ENCODE measurements around the gene HADH. TPM values are rescaled to one million over a fixed set of nuclear protein-coding genes. Genes with fewer than 3 reads are reported as not detected.

The HADH gene
- total and polyA plus RNA-seq, 9 donors: 45.4 to 117 (median 62.5) TPM

GRCh38 chr4:107972605-107973004, 17.1 kb upstream of the HADH start:
- H3K27ac ChIP-seq: no peak overlapping the region
- intact Hi-C loops (cut with DNase I): no loop called here
- no peaks in the 10 kb centered on the region for H3K27me3 ChIP-seq
- H3K9me3 ChIP-seq: no peaks in the 10 kb centered on the region
- H3K4me3 ChIP-seq: no peak overlapping the region
- no peaks in the 10 kb centered on the region for H3K4me1 ChIP-seq (ENCODE audit: insufficient read depth)
- H3K36me3 ChIP-seq: no peaks in the 10 kb centered on the region
- TF ChIP-seq POLR2A (IDR thresholded peaks at IDR 0.05): no peak
- TF ChIP-seq EP300 (IDR thresholded peaks at IDR 0.05): no peak
- TF ChIP-seq, protein P1, sequence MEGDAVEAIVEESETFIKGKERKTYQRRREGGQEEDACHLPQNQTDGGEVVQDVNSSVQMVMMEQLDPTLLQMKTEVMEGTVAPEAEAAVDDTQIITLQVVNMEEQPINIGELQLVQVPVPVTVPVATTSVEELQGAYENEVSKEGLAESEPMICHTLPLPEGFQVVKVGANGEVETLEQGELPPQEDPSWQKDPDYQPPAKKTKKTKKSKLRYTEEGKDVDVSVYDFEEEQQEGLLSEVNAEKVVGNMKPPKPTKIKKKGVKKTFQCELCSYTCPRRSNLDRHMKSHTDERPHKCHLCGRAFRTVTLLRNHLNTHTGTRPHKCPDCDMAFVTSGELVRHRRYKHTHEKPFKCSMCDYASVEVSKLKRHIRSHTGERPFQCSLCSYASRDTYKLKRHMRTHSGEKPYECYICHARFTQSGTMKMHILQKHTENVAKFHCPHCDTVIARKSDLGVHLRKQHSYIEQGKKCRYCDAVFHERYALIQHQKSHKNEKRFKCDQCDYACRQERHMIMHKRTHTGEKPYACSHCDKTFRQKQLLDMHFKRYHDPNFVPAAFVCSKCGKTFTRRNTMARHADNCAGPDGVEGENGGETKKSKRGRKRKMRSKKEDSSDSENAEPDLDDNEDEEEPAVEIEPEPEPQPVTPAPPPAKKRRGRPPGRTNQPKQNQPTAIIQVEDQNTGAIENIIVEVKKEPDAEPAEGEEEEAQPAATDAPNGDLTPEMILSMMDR (IDR thresholded peaks at IDR 0.05): no peak
- no peak for DNase-seq

GRCh38 chr4:107974523-107974922, 15.2 kb upstream of the HADH start:
- H3K4me3 ChIP-seq: no peak overlapping the region
- 87 to 89% (median 88%) methylated on average over 3 of the region's 3 CpGs for WGBS, 3 donors
- H3K27ac ChIP-seq: no peak overlapping the region
- no peaks in the 10 kb centered on the region for H3K27me3 ChIP-seq
- no peaks in the 10 kb centered on the region for H3K36me3 ChIP-seq
- no peak for TF ChIP-seq POLR2A (IDR thresholded peaks at IDR 0.05)
- TF ChIP-seq, protein P1 (IDR thresholded peaks at IDR 0.05): no peak
- intact Hi-C loops (cut with DNase I): no loop called here
- no peaks in the 10 kb centered on the region for H3K4me1 ChIP-seq (ENCODE audit: insufficient read depth)
- H3K9me3 ChIP-seq: no peaks in the 10 kb centered on the region
- no peak for DNase-seq

DNA sequence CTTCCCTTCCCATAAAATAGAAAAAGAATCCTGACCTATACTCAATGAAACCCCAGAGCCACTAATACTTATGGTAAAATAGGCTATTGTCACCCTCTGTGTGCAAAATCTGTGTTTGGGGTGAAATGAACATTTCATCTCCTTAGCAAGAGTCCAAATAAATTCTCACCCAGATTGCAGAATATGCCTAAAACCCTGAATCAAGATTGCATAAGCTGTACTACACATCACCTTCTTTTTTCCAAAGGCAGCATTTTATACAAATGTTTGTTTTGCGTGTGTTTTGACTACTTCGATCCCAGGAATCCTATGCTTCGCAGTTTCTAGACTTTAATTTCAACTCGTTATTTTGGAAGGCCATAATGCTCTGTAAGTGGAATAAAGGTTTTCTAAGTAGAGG, 12.2 kb upstream of the HADH start:
- no peaks in the 10 kb centered on the region for H3K36me3 ChIP-seq
- TF ChIP-seq, protein P1 (IDR thresholded peaks at IDR 0.05): no peak
- TF ChIP-seq POLR2A (IDR thresholded peaks at IDR 0.05) (no peak), EP300 (IDR thresholded peaks at IDR 0.05) (no peak)
- H3K4me1 ChIP-seq (ENCODE audit: insufficient read depth): no peaks in the 10 kb centered on the region
- WGBS, 3 donors: 73 to 89% (median 82%) methylated on average over 4 of the region's 4 CpGs
- DNase-seq: no peak
- intact Hi-C loops (cut with DNase I): no loop called here
- H3K27me3 ChIP-seq: no peaks in the 10 kb centered on the region
- H3K27ac ChIP-seq: no peak overlapping the region
- H3K9me3 ChIP-seq: no peaks in the 10 kb centered on the region
- H3K4me3 ChIP-seq: no peak overlapping the region

DNA sequence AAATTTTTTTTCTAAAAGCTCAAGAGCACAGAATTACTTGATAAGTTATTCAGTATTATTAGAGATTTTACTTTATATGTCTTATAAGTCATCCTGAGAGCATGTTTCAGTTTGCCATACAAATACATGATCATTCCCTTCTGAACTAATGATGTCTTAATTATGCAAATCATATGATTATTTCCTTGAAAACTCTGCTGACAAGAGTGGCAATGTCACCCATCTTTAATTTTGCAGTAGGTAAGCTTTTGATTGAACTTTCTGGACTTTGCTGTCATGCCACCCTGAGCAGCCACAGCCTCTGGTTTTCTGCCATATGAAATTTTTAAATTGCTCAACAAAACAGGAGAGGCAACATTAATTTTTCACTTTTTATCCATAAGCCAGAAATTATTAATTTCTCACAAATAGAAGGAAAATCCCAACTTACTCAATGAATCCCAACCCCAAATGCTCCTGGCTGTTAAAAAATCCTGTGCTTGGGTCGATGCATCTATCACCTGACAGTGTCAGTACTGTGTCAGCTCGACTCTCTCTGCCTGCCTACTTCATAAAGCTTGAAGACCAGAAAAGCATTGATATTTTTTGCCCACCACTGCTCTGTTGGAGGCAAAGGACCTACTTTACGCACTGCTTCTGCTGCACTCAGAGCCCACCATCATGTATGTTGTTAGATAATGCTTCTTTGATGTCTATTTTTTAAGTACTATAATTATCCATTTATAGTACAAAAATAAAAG, 11.6 kb upstream of the HADH start:
- intact Hi-C loops (cut with DNase I): no loop called here
- no peak overlapping the region for H3K4me3 ChIP-seq
- no peaks in the 10 kb centered on the region for H3K4me1 ChIP-seq (ENCODE audit: insufficient read depth)
- H3K36me3 ChIP-seq: no peaks in the 10 kb centered on the region
- H3K27me3 ChIP-seq: no peaks in the 10 kb centered on the region
- no peak for TF ChIP-seq POLR2A (IDR thresholded peaks at IDR 0.05)
- TF ChIP-seq, protein P1 (IDR thresholded peaks at IDR 0.05): no peak
- no peak for TF ChIP-seq EP300 (IDR thresholded peaks at IDR 0.05)
- 76 to 89% (median 86%) methylated on average over 3 of the region's 3 CpGs for WGBS, 3 donors
- H3K9me3 ChIP-seq: no peaks in the 10 kb centered on the region
- no peak for DNase-seq
- no peak overlapping the region for H3K27ac ChIP-seq
